ENCODE measurements around the gene ASTN2. TPM values are rescaled to one million over a fixed set of nuclear protein-coding genes. Genes with fewer than 3 reads are reported as not detected.

The ASTN2 gene
- total RNA-seq, 4 donors from 2014 or later: 3.0 to 7.0 (median 5.2) TPM

GRCh38 chr9:116525611-116526010, 889.2 kb downstream of the ASTN2 start:
- Histone ChIP-seq H3K27ac (no peak overlapping the region), H3K36me3 (no peaks in the 10 kb centered on the region), H3K4me3 (no peak overlapping the region), H3K9me3 (peaks cover under 1 to 8% of the 10 kb centered on the region in 2 donors), H3K4me1 (peaks cover 0 to 9% (median 9%) of the 10 kb centered on the region in 4 donors), H3K27me3 (no peaks in the 10 kb centered on the region)
- TF ChIP-seq CTCF (IDR thresholded peaks at IDR 0.05) (no peak), POLR2A (IDR thresholded peaks at IDR 0.05) (no peak), EP300 (IDR thresholded peaks at IDR 0.05; ENCODE audit: low read depth) (no peak)
- DNase-seq: no peak
- in situ Hi-C loops (cut with MboI; ENCODE audit: low pct_ligation_motif_present in 1 of 4, low pct_unique_long_range_greater_than_20kb in 1 of 4, low sequenced_read_pairs in 3 of 4) (no loop called here), intact Hi-C loops (cut with DNase I; ENCODE audit: low total_unique reads) (no loop called here)
- WGBS, 2 donors (ENCODE audit: low coverage in 1 of 2): 75 to 80% methylated on average over 1 of the region's 1 CpG

GRCh38 chr9:116524778-116525470, 889.9 kb downstream of the ASTN2 start:
- Histone ChIP-seq H3K36me3 (no peaks in the 10 kb centered on the region), H3K9me3 (peaks cover 3 to 12% of the 10 kb centered on the region in 2 donors), H3K4me1 (peaks cover 0 to 9% (median 9%) of the 10 kb centered on the region in 4 donors), H3K27me3 (no peaks in the 10 kb centered on the region), H3K4me3 (no peak overlapping the region), H3K27ac (no peak overlapping the region)
- no peak for DNase-seq
- TF ChIP-seq CTCF (IDR thresholded peaks at IDR 0.05) (no peak), EP300 (IDR thresholded peaks at IDR 0.05; ENCODE audit: low read depth) (no peak)
- WGBS, 2 donors (ENCODE audit: low coverage in 1 of 2): 56 to 72% methylated on average over 2 to 3 of the region's 3 CpGs
- in situ Hi-C loops (cut with MboI; ENCODE audit: low pct_ligation_motif_present in 1 of 4, low pct_unique_long_range_greater_than_20kb in 1 of 4, low sequenced_read_pairs in 3 of 4): no loop called here
- intact Hi-C loops (cut with DNase I; ENCODE audit: low total_unique reads): no loop called here

- no peak overlapping the region for H3K27ac ChIP-seq
- in situ Hi-C loops (cut with MboI; ENCODE audit: low pct_ligation_motif_present in 1 of 4, low pct_unique_long_range_greater_than_20kb in 1 of 4, low sequenced_read_pairs in 3 of 4) (no loop called here), intact Hi-C loops (cut with DNase I; ENCODE audit: low total_unique reads) (no loop called here)
- no peak for DNase-seq
- no peaks in the 10 kb centered on the region for H3K27me3 ChIP-seq
- peaks cover 3 to 17% of the 10 kb centered on the region in 2 donors for H3K9me3 ChIP-seq
- peaks cover 0 to 8% (median 7%) of the 10 kb centered on the region in 4 donors for H3K4me1 ChIP-seq
- TF ChIP-seq EP300 (IDR thresholded peaks at IDR 0.05; ENCODE audit: low read depth) (no peak), POLR2A (IDR thresholded peaks at IDR 0.05) (no peak), POLR2AphosphoS5 (IDR thresholded peaks at IDR 0.05) (no peak), CTCF (IDR thresholded peaks at IDR 0.05) (no peak)
- 79 to 83% methylated on average over 1 to 2 of the region's 2 CpGs for whole genome bisulfite sequencing, 2 donors (ENCODE audit: low coverage in 1 of 2)
- H3K4me3 ChIP-seq: no peak overlapping the region
- no peaks in the 10 kb centered on the region for H3K36me3 ChIP-seq
These were observed 894.6 kb downstream of the ASTN2 start for GRCh38 chr9:116520218-116520617.

GRCh38 chr9:116516456-116516855, 898.4 kb downstream of the ASTN2 start:
- Histone ChIP-seq H3K27ac (no peak overlapping the region), H3K4me1 (no peaks in the 10 kb centered on the region), H3K4me3 (no peak overlapping the region), H3K36me3 (no peaks in the 10 kb centered on the region), H3K9me3 (peaks cover 3 to 15% of the 10 kb centered on the region in 2 donors), H3K27me3 (no peaks in the 10 kb centered on the region)
- WGBS, 2 donors (ENCODE audit: low coverage in 1 of 2): 50 to 80% methylated on average over 1 of the region's 1 CpG
- in situ Hi-C loops (cut with MboI; ENCODE audit: low pct_ligation_motif_present in 1 of 4, low pct_unique_long_range_greater_than_20kb in 1 of 4, low sequenced_read_pairs in 3 of 4): no loop called here
- no peak for DNase-seq
- no peak for TF ChIP-seq POLR2A (IDR thresholded peaks at IDR 0.05)
- TF ChIP-seq POLR2AphosphoS5 (IDR thresholded peaks at IDR 0.05): no peak
- no peak for TF ChIP-seq CTCF (IDR thresholded peaks at IDR 0.05)
- no peak for TF ChIP-seq EP300 (IDR thresholded peaks at IDR 0.05; ENCODE audit: low read depth)
- intact Hi-C loops (cut with DNase I; ENCODE audit: low total_unique reads): no loop called here

Data from transverse colon (tissue), 4 donors.